GM13976 (cell line): ENCODE measurements around the gene COL9A3.

Experiments
- DNase-seq: peaks from one replicate; pipeline ENCODE4 v3.0.0; 2012; ENCODE audit warnings: low spot score
- in situ Hi-C: fragments of 300-500 bp; cut with MboI; formaldehyde crosslinking; loops from one replicate; pipeline ENCODE4 v1.12.0; 2022; ENCODE audit warnings: low sequenced_read_pairs, mixed read lengths, inconsistent platforms; ENCODE audit not compliant: unreplicated experiment
- TF ChIP-seq, protein P1 (sequence below): IDR thresholded peaks from 2 replicates; pipeline ENCODE4 v1.5.1; 2012; ENCODE audit warnings: borderline replicate concordance, mild to moderate bottlenecking; ENCODE audit not compliant: insufficient read depth; ENCODE audit errors: extremely low read depth, missing control alignments, control extremely low read depth

Gene COL9A3

GRCh38 chr20:62784497-62784896, 32.4 kb upstream of the COL9A3 start:
- in situ Hi-C loops: loop anchor here (25.0 kb wide), 1 partner anchor 122 kb away; no protein-coding TSS in a partner anchor
- no peak for DNase-seq
- TF ChIP-seq, protein P1, sequence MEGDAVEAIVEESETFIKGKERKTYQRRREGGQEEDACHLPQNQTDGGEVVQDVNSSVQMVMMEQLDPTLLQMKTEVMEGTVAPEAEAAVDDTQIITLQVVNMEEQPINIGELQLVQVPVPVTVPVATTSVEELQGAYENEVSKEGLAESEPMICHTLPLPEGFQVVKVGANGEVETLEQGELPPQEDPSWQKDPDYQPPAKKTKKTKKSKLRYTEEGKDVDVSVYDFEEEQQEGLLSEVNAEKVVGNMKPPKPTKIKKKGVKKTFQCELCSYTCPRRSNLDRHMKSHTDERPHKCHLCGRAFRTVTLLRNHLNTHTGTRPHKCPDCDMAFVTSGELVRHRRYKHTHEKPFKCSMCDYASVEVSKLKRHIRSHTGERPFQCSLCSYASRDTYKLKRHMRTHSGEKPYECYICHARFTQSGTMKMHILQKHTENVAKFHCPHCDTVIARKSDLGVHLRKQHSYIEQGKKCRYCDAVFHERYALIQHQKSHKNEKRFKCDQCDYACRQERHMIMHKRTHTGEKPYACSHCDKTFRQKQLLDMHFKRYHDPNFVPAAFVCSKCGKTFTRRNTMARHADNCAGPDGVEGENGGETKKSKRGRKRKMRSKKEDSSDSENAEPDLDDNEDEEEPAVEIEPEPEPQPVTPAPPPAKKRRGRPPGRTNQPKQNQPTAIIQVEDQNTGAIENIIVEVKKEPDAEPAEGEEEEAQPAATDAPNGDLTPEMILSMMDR: no peak

- TF ChIP-seq, protein P1: no peak
- DNase-seq: no peak
- in situ Hi-C loops: loop anchor here (25.0 kb wide), 1 partner anchor 123 kb away; no protein-coding TSS in a partner anchor
Observed at GRCh38 chr20:62785393-62785792, 31.5 kb upstream of the COL9A3 start.

- in situ Hi-C loops: loop anchor here (25.0 kb wide), 1 partner anchor 124 kb away; no protein-coding TSS in a partner anchor
- DNase-seq: no peak
Observed at GRCh38 chr20:62786157-62786556, 30.7 kb upstream of the COL9A3 start.

DNA sequence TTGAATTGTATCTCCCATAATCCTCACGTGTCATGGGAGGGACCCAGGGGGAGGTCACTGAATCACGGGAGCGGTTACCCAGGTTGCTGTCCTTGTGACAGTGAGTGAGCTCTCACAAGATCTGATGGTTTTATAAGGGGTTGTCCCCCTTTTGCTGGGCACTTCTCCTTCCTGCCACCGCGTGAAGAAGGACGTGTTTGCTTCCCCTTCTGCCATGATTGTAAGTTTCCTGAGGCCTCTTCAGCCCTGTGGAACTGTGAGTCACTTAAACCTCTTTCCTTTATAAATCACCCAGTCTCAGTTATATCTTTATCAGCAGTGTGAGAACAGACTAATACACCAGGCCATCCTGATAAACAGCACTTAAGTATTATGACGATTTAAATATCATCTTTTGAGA, 29.5 kb upstream of the COL9A3 start:
- TF ChIP-seq, protein P1: no peak

More at GRCh38 chr20:62786157-62786556, 30.7 kb upstream of the COL9A3 start:
- TF ChIP-seq, protein P1: no peak

GRCh38 chr20:62787866-62788265, 29.0 kb upstream of the COL9A3 start:
- TF ChIP-seq, protein P1: no peak
- in situ Hi-C loops: loop anchor here (25.0 kb wide), 1 partner anchor 126 kb away; no protein-coding TSS in a partner anchor
- no peak for DNase-seq

More for the DNA sequence above, 29.5 kb upstream of the COL9A3 start:
- DNase-seq: no peak
- in situ Hi-C loops: loop anchor here (25.0 kb wide), 1 partner anchor 125 kb away; no protein-coding TSS in a partner anchor

DNA sequence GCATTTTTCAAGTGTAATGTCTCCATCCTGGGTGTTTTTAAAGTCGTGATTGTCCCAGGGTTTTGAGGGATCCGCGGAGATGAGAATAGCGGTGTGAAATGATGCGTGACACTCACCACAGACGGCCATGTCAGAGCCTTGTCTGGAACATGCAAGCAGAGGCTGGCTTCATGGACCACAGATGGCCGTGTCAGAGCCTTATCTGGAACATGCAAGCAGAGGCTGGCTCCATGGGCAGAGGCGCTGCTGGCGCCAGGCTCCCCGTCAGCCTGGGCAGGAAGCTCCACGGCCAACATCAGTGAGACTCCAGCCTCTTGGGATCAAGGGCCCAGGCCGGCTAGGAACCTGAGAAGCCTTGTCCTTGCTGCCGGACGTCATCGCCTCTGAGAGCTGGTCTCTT, 28.2 kb upstream of the COL9A3 start:
- no peak for DNase-seq
- in situ Hi-C loops: loop anchor here (25.0 kb wide), 1 partner anchor 126 kb away; no protein-coding TSS in a partner anchor
- TF ChIP-seq, protein P1: no peak
